Activated T-helper 2 cell treated with anti-CD3 and anti-CD28 coated beads, Interferon-gamma antibody, Interleukin-2, Interleukin-4, amounts not matched to agents 10 μg/mL and 5 μg/mL and 100 μg/mL, durations not matched to agents 14 hours and 24 hours and 36 hours (primary cell): ENCODE results near the gene AVEN. TPM values are rescaled to one million over a fixed set of nuclear protein-coding genes. Genes with fewer than 3 reads are reported as not detected.

Experiments
- DNase-seq: peaks from one replicate; pipeline ENCODE4 v3.0.0; 2021; ENCODE audit warnings: low spot score
- H3K27ac Mint-ChIP-seq: one replicate; pipeline ENCODE4 v1.8.0; 2021; ENCODE audit warnings: mixed read lengths
- H3K27me3 Mint-ChIP-seq: one replicate; pipeline ENCODE4 v1.8.0; 2021; ENCODE audit warnings: low read depth, mixed read lengths
- H3K36me3 Mint-ChIP-seq: one replicate; pipeline ENCODE4 v1.8.0; 2021; ENCODE audit warnings: low read depth, mixed read lengths
- H3K4me1 Mint-ChIP-seq: one replicate; pipeline ENCODE4 v1.8.0; 2021; ENCODE audit warnings: low read depth, mixed read lengths
- H3K4me3 Mint-ChIP-seq: one replicate; pipeline ENCODE4 v1.8.0; 2021; ENCODE audit warnings: low read depth, mild to moderate bottlenecking, moderate library complexity, mixed read lengths
- H3K9me3 Mint-ChIP-seq: one replicate; pipeline ENCODE4 v1.8.0; 2021; ENCODE audit warnings: mixed read lengths
- intact Hi-C: fragments of 100-400 bp; cut with micrococcal nuclease; formaldehyde crosslinking; loops from one replicate; pipeline ENCODE4 v1.15.1; 2023
- total RNA-seq: library from RNA; stranded (reverse); gene quantifications from 2 replicates; pipeline ENCODE4 v1.2.3, GENCODE V29; 2022

Gene AVEN
- total RNA-seq, 1 donor from 2014 or later = 19.8 TPM

- H3K9me3 Mint-ChIP-seq = no peaks in the 10 kb centered on the region
- no peak overlapping the region for H3K4me3 Mint-ChIP-seq
- peaks cover 6% of the 10 kb centered on the region for H3K27me3 Mint-ChIP-seq
- H3K27ac Mint-ChIP-seq = no peak overlapping the region
- no peaks in the 10 kb centered on the region for H3K4me1 Mint-ChIP-seq
- H3K36me3 Mint-ChIP-seq = no peaks in the 10 kb centered on the region
- DNase-seq = no peak
- intact Hi-C loops = loop anchor here (2.0 to 5.0 kb wide), 2 partner anchors 65 to 227 kb away; no protein-coding TSS in a partner anchor
These were observed 75.0 kb downstream of the AVEN start for GRCh38 chr15:33963831-33964664.

GRCh38 chr15:33960549-33960935 lies 78.5 kb downstream of the AVEN start:
- Mint-ChIP-seq H3K4me1 (peaks cover 5% of the 10 kb centered on the region), H3K4me3 (no peak overlapping the region), H3K9me3 (no peaks in the 10 kb centered on the region), H3K27ac (no peak overlapping the region), H3K27me3 (no peaks in the 10 kb centered on the region), H3K36me3 (no peaks in the 10 kb centered on the region)
- DNase-seq = no peak
- intact Hi-C loops = loop anchor here (5.0 kb wide), 1 partner anchor 223 kb away; no protein-coding TSS in a partner anchor

- Mint-ChIP-seq H3K27me3 (no peaks in the 10 kb centered on the region), H3K4me1 (peaks cover 5% of the 10 kb centered on the region), H3K27ac (no peak overlapping the region), H3K4me3 (no peak overlapping the region), H3K36me3 (no peaks in the 10 kb centered on the region), H3K9me3 (no peaks in the 10 kb centered on the region)
- intact Hi-C loops = loop anchor here (5.0 kb wide), 1 partner anchor 223 kb away; no protein-coding TSS in a partner anchor
- DNase-seq = no peak
These were observed 79.0 kb downstream of the AVEN start for GRCh38 chr15:33959844-33960548.

- H3K27me3 Mint-ChIP-seq = no peaks in the 10 kb centered on the region
- intact Hi-C loops = no loop called here
- no peak for DNase-seq
- H3K27ac Mint-ChIP-seq = no peak overlapping the region
- H3K4me1 Mint-ChIP-seq = peaks cover 5% of the 10 kb centered on the region
- no peak overlapping the region for H3K4me3 Mint-ChIP-seq
- H3K9me3 Mint-ChIP-seq = no peaks in the 10 kb centered on the region
- H3K36me3 Mint-ChIP-seq = no peaks in the 10 kb centered on the region
These were observed 82.6 kb downstream of the AVEN start for GRCh38 chr15:33956397-33956796.

GRCh38 chr15:33955945-33956344 lies 83.1 kb downstream of the AVEN start:
- Mint-ChIP-seq H3K27ac (no peak overlapping the region), H3K4me1 (peaks cover 5% of the 10 kb centered on the region), H3K36me3 (no peaks in the 10 kb centered on the region), H3K4me3 (no peak overlapping the region), H3K27me3 (no peaks in the 10 kb centered on the region), H3K9me3 (no peaks in the 10 kb centered on the region)
- intact Hi-C loops = no loop called here
- no peak for DNase-seq

- Mint-ChIP-seq H3K36me3 (no peaks in the 10 kb centered on the region), H3K4me1 (no peaks in the 10 kb centered on the region), H3K27ac (no peak overlapping the region), H3K9me3 (no peaks in the 10 kb centered on the region), H3K27me3 (no peaks in the 10 kb centered on the region), H3K4me3 (no peak overlapping the region)
- intact Hi-C loops = no loop called here
- no peak for DNase-seq
These were observed 92.9 kb downstream of the AVEN start for GRCh38 chr15:33946152-33946551.

- intact Hi-C loops = no loop called here
- no peak for DNase-seq
- Mint-ChIP-seq H3K9me3 (no peaks in the 10 kb centered on the region), H3K27me3 (no peaks in the 10 kb centered on the region), H3K4me1 (no peaks in the 10 kb centered on the region), H3K27ac (no peak overlapping the region), H3K4me3 (no peak overlapping the region), H3K36me3 (no peaks in the 10 kb centered on the region)
These were observed 97.5 kb downstream of the AVEN start for GRCh38 chr15:33941279-33942063.

- Mint-ChIP-seq H3K36me3 (no peaks in the 10 kb centered on the region), H3K27ac (no peak overlapping the region), H3K9me3 (no peaks in the 10 kb centered on the region), H3K27me3 (no peaks in the 10 kb centered on the region), H3K4me3 (no peak overlapping the region), H3K4me1 (no peaks in the 10 kb centered on the region)
- no peak for DNase-seq
- intact Hi-C loops = no loop called here
These were observed 104.1 kb downstream of the AVEN start for GRCh38 chr15:33934921-33935320.

- H3K4me1 Mint-ChIP-seq = no peaks in the 10 kb centered on the region
- intact Hi-C loops = no loop called here
- no peak overlapping the region for H3K27ac Mint-ChIP-seq
- H3K4me3 Mint-ChIP-seq = no peak overlapping the region
- H3K9me3 Mint-ChIP-seq = no peaks in the 10 kb centered on the region
- DNase-seq = no peak
- no peaks in the 10 kb centered on the region for H3K36me3 Mint-ChIP-seq
- H3K27me3 Mint-ChIP-seq = no peaks in the 10 kb centered on the region
These were observed 104.6 kb downstream of the AVEN start for GRCh38 chr15:33934396-33934795.

- no peaks in the 10 kb centered on the region for H3K27me3 Mint-ChIP-seq
- H3K36me3 Mint-ChIP-seq = no peaks in the 10 kb centered on the region
- DNase-seq = no peak
- no peaks in the 10 kb centered on the region for H3K4me1 Mint-ChIP-seq
- H3K4me3 Mint-ChIP-seq = no peak overlapping the region
- intact Hi-C loops = no loop called here
- H3K9me3 Mint-ChIP-seq = no peaks in the 10 kb centered on the region
- no peak overlapping the region for H3K27ac Mint-ChIP-seq
These were observed 106.3 kb downstream of the AVEN start for GRCh38 chr15:33932734-33933133.

- Mint-ChIP-seq H3K36me3 (no peaks in the 10 kb centered on the region), H3K27me3 (no peaks in the 10 kb centered on the region), H3K4me1 (no peaks in the 10 kb centered on the region), H3K27ac (no peak overlapping the region), H3K9me3 (no peaks in the 10 kb centered on the region), H3K4me3 (no peak overlapping the region)
- intact Hi-C loops = no loop called here
- DNase-seq = no peak
These were observed 112.7 kb downstream of the AVEN start for GRCh38 chr15:33926260-33926659.

GRCh38 chr15:33923446-33923845 lies 115.6 kb downstream of the AVEN start:
- Mint-ChIP-seq H3K27me3 (no peaks in the 10 kb centered on the region), H3K4me1 (no peaks in the 10 kb centered on the region), H3K36me3 (no peaks in the 10 kb centered on the region), H3K9me3 (no peaks in the 10 kb centered on the region), H3K27ac (no peak overlapping the region), H3K4me3 (no peak overlapping the region)
- intact Hi-C loops = no loop called here
- DNase-seq = no peak
